HG03520 (cell line): ENCODE measurements around the gene TMPRSS9.
"Not testable (repeated sequence)": the region's sequence is repeated elsewhere in the genome, so short reads cannot be mapped to it uniquely, and the experiment has no call there.

Experiments used
- ATAC-seq: cut with Tn5 transposase; IDR thresholded peaks from one replicate; pipeline ENCODE4 v1.9.1; 2021; ENCODE audit warnings: mild to moderate bottlenecking, moderate library complexity; ENCODE audit not compliant: unreplicated experiment

Gene TMPRSS9

DNA sequence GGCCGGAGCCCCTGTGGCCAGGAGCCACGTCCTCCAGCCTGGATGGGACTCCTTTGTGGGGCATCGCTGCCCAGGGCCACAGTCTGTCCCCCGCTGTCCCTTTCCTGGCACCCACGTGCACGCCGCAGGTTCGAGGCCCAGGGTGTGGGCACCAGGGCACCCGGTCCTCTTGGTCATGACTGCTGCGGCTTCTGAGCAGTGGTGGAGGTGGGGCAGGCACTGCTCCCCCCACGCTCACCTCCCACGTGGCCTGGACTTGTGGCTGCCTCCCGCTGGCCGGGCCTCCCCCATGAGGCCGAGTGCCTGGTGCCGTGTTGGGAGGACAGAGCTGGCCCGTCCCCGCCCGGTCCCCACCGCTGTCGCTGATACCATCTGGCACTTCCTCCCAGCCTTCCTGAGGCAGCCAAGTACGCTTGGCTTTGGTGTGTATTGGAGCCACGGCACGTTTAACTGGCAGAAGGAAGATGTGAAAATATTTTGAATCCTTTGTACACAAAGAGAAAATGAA lies 18.8 kb upstream of the TMPRSS9 start:
- no peak for ATAC-seq

GRCh38 chr19:2341982-2342381 lies 18.1 kb upstream of the TMPRSS9 start:
- ATAC-seq, result no peak

DNA sequence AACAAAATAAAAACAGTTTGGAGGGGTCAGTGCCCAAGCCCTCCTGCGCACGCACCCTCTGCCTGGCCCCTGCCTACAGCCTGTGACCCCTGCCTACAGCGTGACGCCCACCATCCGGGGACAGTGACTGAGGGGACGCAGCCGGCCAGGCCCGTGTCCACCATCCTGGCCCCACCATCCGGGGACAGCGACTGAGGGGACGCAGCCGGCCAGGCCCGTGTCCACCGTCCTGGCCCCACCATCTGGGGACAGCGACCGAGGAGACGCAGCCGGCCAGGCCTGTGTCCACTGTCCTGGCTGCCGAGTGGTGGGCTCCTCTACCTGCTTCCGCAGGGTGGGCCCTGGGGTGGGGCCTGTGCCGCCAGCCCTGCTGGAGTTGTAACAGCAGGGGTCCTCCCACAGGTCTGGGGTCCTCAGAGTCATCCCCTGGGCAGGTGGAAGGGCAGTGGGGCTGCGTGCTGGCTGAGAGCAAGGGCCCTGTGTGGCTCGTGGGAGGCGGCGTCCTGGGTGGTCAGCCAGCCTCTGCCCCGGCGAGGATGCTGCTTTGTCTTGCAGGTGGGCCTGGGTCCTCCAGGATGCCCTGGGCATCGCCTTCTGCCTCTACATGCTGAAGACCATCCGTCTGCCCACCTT lies 17.3 kb upstream of the TMPRSS9 start:
- no peak for ATAC-seq

DNA sequence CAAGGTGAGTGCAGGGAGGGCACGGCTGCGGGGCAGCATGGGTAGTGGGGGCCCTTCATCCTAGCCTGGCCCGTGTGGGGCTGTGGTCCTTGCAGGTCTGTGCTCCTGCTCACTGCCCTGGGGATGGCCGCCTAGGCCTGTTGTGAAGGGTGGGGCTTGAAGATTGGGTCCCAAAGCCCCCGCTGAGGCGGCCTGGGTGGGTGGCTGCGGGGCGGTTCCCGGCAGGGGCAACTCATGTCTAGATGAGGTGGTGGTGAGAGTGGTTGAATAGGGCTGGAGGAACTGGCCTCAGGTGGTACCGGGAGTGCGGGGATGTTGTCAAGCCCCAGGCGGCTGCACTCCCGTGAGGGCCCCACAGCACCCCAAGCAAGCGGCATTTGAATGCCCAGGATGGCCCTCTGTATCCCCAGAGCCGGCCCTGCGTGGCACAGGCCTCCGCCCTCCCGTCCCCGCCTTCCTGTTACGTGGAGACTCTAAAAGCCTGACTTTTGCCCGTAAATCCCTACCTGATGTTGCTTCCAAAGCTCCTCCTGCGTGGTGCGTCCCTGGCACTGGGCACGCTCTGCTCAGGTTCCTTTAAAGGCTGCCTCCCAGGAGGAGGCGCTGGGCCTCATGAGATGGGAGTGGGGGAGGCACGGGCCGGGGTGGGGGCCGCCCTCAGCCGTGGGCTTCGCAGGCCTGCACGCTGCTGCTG lies 16.6 kb upstream of the TMPRSS9 start:
- no peak for ATAC-seq

DNA sequence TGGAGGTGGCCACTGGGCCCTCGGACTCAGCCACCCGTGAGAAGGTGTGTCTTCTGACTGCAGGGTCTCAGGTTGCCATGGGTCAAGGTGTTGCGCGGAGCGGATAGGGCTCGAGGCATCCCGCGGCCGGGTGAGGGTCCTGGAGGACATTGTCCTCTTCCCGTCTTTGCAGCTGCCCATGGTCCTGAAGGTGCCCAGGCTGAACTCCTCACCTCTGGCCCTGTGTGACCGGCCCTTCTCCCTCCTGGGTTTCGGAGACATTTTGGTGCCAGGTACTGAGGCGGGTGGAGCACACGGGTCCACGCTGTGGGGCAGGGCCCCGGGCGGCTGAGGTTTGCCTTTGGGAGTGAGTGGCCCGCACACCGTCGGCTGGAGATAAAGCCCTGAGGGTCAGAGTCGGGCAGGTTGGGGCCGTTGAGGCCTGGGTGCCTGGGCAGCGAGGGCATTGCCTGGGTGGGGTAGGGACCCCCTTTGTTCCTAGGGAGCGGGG lies 15.6 kb upstream of the TMPRSS9 start:
- no peak for ATAC-seq

- ATAC-seq, result no peak
Measured at GRCh38 chr19:2345076-2345475, 15.0 kb upstream of the TMPRSS9 start.

GRCh38 chr19:2345794-2346663 lies 14.0 kb upstream of the TMPRSS9 start:
- ATAC-seq, result no peak

GRCh38 chr19:2349818-2350217 lies 10.2 kb upstream of the TMPRSS9 start:
- not testable (repeated sequence) for ATAC-seq

DNA sequence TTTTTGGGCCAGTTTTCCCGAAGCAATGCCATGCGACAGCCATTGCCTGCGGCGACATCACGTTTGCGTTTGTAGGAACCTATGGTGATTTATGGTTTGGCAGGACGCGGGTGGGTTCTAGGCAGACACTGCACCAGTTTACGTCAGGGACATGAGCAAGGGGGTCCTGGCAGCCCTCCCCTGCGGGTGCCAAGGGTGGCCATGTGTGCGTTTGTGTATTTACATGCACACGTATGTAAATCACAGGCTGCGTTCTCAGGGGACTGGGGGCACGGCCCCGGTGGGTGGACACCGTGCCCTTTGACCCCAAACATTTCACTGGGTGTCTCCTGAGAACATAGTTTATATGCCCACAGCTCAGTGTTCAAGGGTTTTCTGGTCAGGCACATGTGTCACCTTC lies 9.4 kb upstream of the TMPRSS9 start:
- ATAC-seq, result no peak

GRCh38 chr19:2351591-2351990 lies 8.5 kb upstream of the TMPRSS9 start:
- no peak for ATAC-seq

- ATAC-seq, result no peak
Measured at GRCh38 chr19:2352121-2352520, 7.9 kb upstream of the TMPRSS9 start.

- no peak for ATAC-seq
Measured at GRCh38 chr19:2353159-2353886, 6.7 kb upstream of the TMPRSS9 start.

GRCh38 chr19:2353887-2354592 lies 6.0 kb upstream of the TMPRSS9 start:
- no peak for ATAC-seq

DNA sequence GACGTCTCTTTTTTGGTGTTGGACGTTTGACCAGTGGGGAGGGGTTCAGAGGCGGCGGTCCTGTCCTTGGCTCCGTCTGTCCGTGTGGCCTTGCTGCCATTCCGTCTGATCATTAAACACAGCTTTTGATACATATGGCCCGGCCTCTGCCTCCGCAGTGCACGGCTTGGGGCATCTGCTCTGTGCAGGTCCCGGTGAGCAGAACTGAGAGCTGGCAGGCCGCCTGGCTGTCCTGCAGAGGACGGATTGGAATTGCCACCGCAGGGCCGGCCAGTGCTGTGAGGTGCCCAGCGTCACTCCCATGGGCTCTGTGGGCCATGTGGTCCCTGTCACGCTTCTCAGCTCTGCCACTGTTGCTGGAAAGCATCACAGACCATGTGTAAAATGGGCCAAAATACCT lies 5.4 kb upstream of the TMPRSS9 start:
- ATAC-seq, result no peak

DNA sequence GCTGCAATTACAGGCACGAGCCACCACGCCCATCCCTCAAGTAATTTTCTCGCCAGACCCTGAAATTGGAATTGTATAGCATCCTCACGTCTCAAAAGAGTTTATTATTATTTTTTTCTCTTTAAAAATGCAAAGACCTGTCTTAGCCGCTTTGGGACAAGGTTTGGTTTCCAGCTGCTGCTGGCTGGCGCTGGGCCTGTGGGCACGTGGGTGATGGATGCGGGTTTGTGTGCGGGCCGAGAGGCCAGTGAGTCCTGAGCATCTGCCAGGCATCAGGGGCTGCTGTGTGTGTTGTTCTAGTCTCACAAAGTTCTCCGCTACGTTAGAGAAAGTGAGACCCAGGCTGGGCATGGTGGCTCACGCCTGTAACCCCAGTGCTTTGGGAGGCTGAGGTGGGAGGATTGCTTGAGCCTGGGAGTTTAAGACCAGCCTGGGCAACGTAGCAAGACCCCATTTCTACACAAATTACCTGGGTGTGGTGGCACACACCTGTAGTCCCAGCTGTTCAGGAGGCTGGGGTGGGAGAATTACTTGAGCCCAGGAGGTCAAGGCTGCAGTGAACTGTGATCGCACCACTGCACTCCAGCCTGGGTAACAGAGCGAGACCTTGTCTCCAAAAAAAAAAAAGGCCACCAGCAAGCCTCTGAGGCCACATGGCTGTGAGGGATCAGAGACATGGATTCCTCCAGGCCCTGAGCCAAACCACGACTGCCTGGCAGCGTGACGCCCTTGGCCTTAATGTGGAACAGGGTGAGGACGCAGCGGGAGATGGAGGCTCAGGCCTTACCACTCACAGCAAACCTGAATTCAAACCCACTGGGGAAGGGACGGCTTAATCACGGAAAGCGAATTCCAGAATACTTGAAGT lies 4.7 kb upstream of the TMPRSS9 start:
- no peak for ATAC-seq

GRCh38 chr19:2356036-2356646 lies 3.9 kb upstream of the TMPRSS9 start:
- no peak for ATAC-seq

- ATAC-seq, result no peak
Measured at GRCh38 chr19:2357279-2358206, 2.5 kb upstream of the TMPRSS9 start.
